Trophoblast cell (in vitro differentiated cells and primary cell): Measurements from ENCODE around the gene SYT1.

Experiments
- DNase-seq, 2 donors: peaks; one replicate each; pipeline ENCODE4 v3.0.0-alpha.2; 2016
- H2AFZ ChIP-seq: 2 replicates; pipeline ENCODE4 v1.6.1; 2013; ENCODE audit warnings: low read length, moderate library complexity, mild to moderate bottlenecking; ENCODE audit not compliant: insufficient read depth, poor library complexity
- H2AK5ac ChIP-seq: 2 replicates; pipeline ENCODE4 v1.6.1; 2013; ENCODE audit warnings: mild to moderate bottlenecking, low read length
- H2BK120ac ChIP-seq: 2 replicates; pipeline ENCODE4 v1.6.1; 2013; ENCODE audit warnings: low read length, mild to moderate bottlenecking, moderate library complexity; ENCODE audit not compliant: insufficient read depth, poor library complexity
- H2BK12ac ChIP-seq: 2 replicates; pipeline ENCODE4 v1.6.1; 2013; ENCODE audit warnings: mild to moderate bottlenecking, low read length, moderate library complexity
- H2BK5ac ChIP-seq: 2 replicates; pipeline ENCODE4 v1.6.1; 2013; ENCODE audit warnings: low read length, low read depth, moderate library complexity, mild to moderate bottlenecking; ENCODE audit not compliant: poor library complexity
- H3K14ac ChIP-seq: 2 replicates; pipeline ENCODE4 v1.6.1; 2013; ENCODE audit warnings: mild to moderate bottlenecking, low read length
- H3K18ac ChIP-seq: 2 replicates; pipeline ENCODE4 v1.6.1; 2013; ENCODE audit warnings: mild to moderate bottlenecking, low read length
- H3K23ac ChIP-seq: 2 replicates; pipeline ENCODE4 v1.6.1; 2013; ENCODE audit warnings: low read length
- H3K27ac ChIP-seq: 2 replicates; pipeline ENCODE4 v1.5.1; 2013; ENCODE audit warnings: low read depth, mild to moderate bottlenecking, inconsistent platforms, low read length, moderate library complexity
- H3K27me3 ChIP-seq: 2 replicates; pipeline ENCODE4 v1.6.1; 2013; ENCODE audit warnings: inconsistent platforms, mild to moderate bottlenecking, low read length, moderate library complexity; ENCODE audit not compliant: insufficient read depth
- H3K36me3 ChIP-seq, 2 experiments: 1 replicate in 1 of 2; 2 replicates in 1 of 2; pipeline ENCODE4 v1.6.1; 2013; ENCODE audit warnings: low read length in 2 of 2, mild to moderate bottlenecking in 2 of 2, moderate library complexity in 1 of 2; ENCODE audit not compliant: insufficient read depth in 2 of 2, control insufficient read depth in 1 of 2
- H3K4ac ChIP-seq: 2 replicates; pipeline ENCODE4 v1.6.1; 2013; ENCODE audit warnings: low read depth, mild to moderate bottlenecking, low read length, moderate library complexity
- H3K4me1 ChIP-seq, 2 experiments: 1 replicate in 1 of 2; 2 replicates in 1 of 2; pipeline ENCODE4 v1.6.1; 2013; ENCODE audit warnings: low read length in 2 of 2, mild to moderate bottlenecking in 2 of 2, moderate library complexity in 1 of 2; ENCODE audit not compliant: insufficient read depth in 2 of 2, control insufficient read depth in 1 of 2
- H3K4me2 ChIP-seq: 2 replicates; pipeline ENCODE4 v1.6.1; 2013; ENCODE audit warnings: inconsistent platforms, mild to moderate bottlenecking, low read length, moderate library complexity
- H3K4me3 ChIP-seq: 2 replicates; pipeline ENCODE4 v1.5.1; 2013; ENCODE audit warnings: mild to moderate bottlenecking, low read depth, low read length, inconsistent platforms
- H3K79me1 ChIP-seq: one replicate; pipeline ENCODE4 v1.6.1; 2013; ENCODE audit warnings: low read length
- H3K79me2 ChIP-seq: 2 replicates; pipeline ENCODE4 v1.6.1; 2013; ENCODE audit warnings: low read length, mild to moderate bottlenecking; ENCODE audit not compliant: control insufficient read depth, insufficient read depth, poor library complexity
- H3K9ac ChIP-seq: 2 replicates; pipeline ENCODE4 v1.6.1; 2013; ENCODE audit warnings: mild to moderate bottlenecking, low read length
- H3K9me3 ChIP-seq: 2 replicates; pipeline ENCODE4 v1.6.1; 2013; ENCODE audit warnings: low read depth, mild to moderate bottlenecking, control low read depth, inconsistent platforms, low read length; ENCODE audit not compliant: insufficient read depth
- H4K12ac ChIP-seq: 2 replicates; pipeline ENCODE4 v1.6.1; 2013; ENCODE audit warnings: low read depth, mild to moderate bottlenecking, low read length, moderate library complexity
- H4K8ac ChIP-seq: 2 replicates; pipeline ENCODE4 v1.6.1; 2013; ENCODE audit warnings: low read depth, mild to moderate bottlenecking, low read length, moderate library complexity
- H4K91ac ChIP-seq: one replicate; pipeline ENCODE4 v1.6.1; 2013; ENCODE audit warnings: low read depth, mild to moderate bottlenecking, low read length, moderate library complexity
- WGBS: extraction: QIAGEN DNeasy Blood & Tissue Kit; methylation state at CpG from one replicate; pipeline ENCODE4 v1.1.7; 2013; ENCODE audit warnings: missing lambda C conversion rate; ENCODE audit not compliant: insufficient read length, insufficient coverage; ENCODE audit errors: extremely low coverage; 5-methylcytosine and 5-hydroxymethylcytosine counted together

SYT1 gene

DNA sequence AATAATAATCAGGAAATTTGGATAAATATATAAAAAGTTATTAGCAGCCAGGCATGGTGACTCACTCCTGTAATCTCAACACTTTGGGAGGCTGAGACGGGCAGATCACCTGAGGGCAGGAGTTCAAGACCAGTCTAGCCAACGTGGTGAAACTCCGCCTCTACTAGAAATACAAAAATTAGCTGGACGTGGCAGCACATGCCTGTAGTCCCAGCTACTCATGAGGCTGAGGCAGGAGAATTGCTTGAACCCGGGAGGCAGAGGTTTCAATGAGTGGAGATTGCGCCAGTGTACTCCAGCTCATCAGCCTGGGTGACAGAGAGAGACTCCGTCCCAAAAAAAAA is 64.5 kb downstream of the SYT1 start:
- Histone ChIP-seq H3K9me3 (no peaks in the 10 kb centered on the region), H2BK5ac (no peak overlapping the region), H3K79me2 (no peaks in the 10 kb centered on the region), H3K9ac (no peak overlapping the region), H3K4me1 (no peaks in the 10 kb centered on the region), H3K4me3 (no peak overlapping the region), H2AFZ (no peak overlapping the region), H3K23ac (no peak overlapping the region), H3K36me3 (no peaks in the 10 kb centered on the region), H4K91ac (no peak overlapping the region), H3K14ac (no peak overlapping the region), H2AK5ac (no peak overlapping the region), H2BK12ac (no peak overlapping the region), H3K18ac (no peak overlapping the region), H4K12ac (no peak overlapping the region), H3K27me3 (no peaks in the 10 kb centered on the region), H3K4ac (no peak overlapping the region), H2BK120ac (no peak overlapping the region), H3K4me2 (no peak overlapping the region), H3K79me1 (no peaks in the 10 kb centered on the region), H4K8ac (no peak overlapping the region), H3K27ac (no peak overlapping the region)
- peak; percentile 56 for DNase-seq
- no CpG with 5 or more reads among the region's 7 CpGs for WGBS

DNA sequence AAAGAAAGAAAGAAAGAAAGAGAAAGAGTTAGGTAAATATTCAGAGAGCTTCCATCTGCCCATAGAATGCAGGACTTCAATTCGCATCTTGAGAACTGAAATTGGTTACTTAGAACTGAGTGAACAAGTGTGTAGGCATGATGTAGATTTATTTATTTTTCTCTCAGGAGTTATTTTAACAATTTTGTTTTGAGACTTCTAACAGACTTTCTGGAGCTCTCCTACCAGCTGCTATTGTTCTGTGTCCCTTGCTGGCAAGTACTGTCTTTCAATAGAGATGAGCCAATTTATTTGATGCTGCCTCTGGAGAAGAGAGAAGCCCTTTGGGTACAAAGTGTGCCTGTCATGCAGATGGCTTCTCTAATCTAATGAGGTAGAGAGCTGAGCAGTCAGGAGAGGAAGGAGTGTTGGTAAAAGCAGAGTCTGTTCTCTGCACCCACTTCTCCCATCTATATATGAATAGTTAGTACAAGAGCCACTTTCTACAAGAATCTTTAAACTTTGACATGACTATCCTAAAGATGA is 67.0 kb downstream of the SYT1 start:
- H3K14ac ChIP-seq: no peak overlapping the region
- H3K27ac ChIP-seq: no peak overlapping the region
- no peaks in the 10 kb centered on the region for H3K79me2 ChIP-seq
- H4K91ac ChIP-seq: no peak overlapping the region
- no peaks in the 10 kb centered on the region for H3K27me3 ChIP-seq
- no peak overlapping the region for H4K8ac ChIP-seq
- H2AFZ ChIP-seq: no peak overlapping the region
- H3K9me3 ChIP-seq: no peaks in the 10 kb centered on the region
- no peak overlapping the region for H3K9ac ChIP-seq
- no peak overlapping the region for H3K4ac ChIP-seq
- H2BK5ac ChIP-seq: no peak overlapping the region
- H3K79me1 ChIP-seq: no peaks in the 10 kb centered on the region
- H3K18ac ChIP-seq: no peak overlapping the region
- no peak overlapping the region for H2BK120ac ChIP-seq
- no peak overlapping the region for H3K4me2 ChIP-seq
- WGBS: no CpG with 5 or more reads among the region's 1 CpG
- no peak overlapping the region for H3K23ac ChIP-seq
- DNase-seq: no peak
- no peak overlapping the region for H4K12ac ChIP-seq
- no peaks in the 10 kb centered on the region for H3K36me3 ChIP-seq
- H2BK12ac ChIP-seq: no peak overlapping the region
- no peak overlapping the region for H3K4me3 ChIP-seq
- no peak overlapping the region for H2AK5ac ChIP-seq
- no peaks in the 10 kb centered on the region for H3K4me1 ChIP-seq

DNA sequence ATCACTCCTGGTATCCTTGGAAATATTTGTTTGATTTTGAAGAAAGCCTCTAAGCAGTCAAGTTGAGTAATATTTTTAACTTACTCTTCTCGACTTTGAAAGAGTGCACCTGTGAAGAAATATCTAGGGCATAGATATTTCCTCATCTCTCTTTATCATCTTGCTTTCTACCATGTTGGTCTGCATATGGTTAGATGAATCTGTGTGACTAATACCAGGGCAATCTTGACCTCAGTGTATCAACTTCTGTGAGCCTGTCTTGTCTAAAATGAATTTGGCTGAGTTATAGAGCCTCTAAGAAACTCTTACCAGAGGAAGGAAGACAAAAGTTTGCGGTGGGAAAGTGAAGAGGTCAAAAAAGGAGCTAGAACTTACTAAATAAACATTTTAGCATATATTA is 68.4 kb downstream of the SYT1 start:
- no CpG with 5 or more reads among the region's 2 CpGs for WGBS
- H3K27ac ChIP-seq: no peak overlapping the region
- no peaks in the 10 kb centered on the region for H3K9me3 ChIP-seq
- H2AFZ ChIP-seq: no peak overlapping the region
- no peak overlapping the region for H2BK12ac ChIP-seq
- no peaks in the 10 kb centered on the region for H3K27me3 ChIP-seq
- H3K4me2 ChIP-seq: no peak overlapping the region
- H2BK5ac ChIP-seq: no peak overlapping the region
- no peak overlapping the region for H4K91ac ChIP-seq
- no peak overlapping the region for H3K9ac ChIP-seq
- no peak overlapping the region for H3K4ac ChIP-seq
- H3K79me2 ChIP-seq: no peaks in the 10 kb centered on the region
- peak in 1 of 2 donors; percentile 69 for DNase-seq
- H3K79me1 ChIP-seq: no peaks in the 10 kb centered on the region
- H3K4me1 ChIP-seq: no peaks in the 10 kb centered on the region
- H3K4me3 ChIP-seq: no peak overlapping the region
- no peaks in the 10 kb centered on the region for H3K36me3 ChIP-seq
- H2AK5ac ChIP-seq: no peak overlapping the region
- H3K14ac ChIP-seq: no peak overlapping the region
- H3K18ac ChIP-seq: no peak overlapping the region
- H4K12ac ChIP-seq: no peak overlapping the region
- no peak overlapping the region for H4K8ac ChIP-seq
- H2BK120ac ChIP-seq: no peak overlapping the region
- no peak overlapping the region for H3K23ac ChIP-seq

DNA sequence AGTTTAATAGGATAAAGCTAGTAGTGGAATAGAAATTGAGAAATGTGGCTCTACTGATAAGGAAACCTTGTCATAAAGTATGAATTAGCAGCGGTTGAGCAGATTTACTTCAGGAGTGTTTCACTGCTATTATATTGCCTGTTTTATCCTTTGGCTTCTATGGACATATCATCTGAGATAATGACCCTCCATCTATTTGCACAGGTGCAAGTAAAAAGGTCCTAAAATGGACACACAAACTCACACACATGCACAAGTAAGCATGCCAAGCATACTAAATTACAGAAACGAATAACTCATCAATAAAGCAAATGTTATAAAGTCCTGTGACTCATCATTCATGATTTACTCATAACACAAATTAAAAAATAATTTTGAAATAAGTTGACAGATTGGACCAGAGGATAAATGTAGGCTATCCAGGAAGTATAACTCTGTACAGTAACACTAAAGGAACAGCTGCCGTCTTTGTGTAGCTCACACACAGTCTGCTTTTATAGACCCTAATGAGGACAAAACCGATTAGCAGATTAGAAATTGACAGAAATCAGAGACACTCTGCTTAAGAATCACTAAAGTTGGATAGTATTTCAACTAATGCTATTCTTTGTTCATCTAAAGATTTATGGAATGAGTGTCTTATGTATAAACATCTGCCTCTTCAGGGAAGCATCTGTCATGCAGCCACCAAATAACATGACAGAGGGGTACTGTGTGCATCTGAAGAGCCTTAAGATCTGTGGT is 73.9 kb downstream of the SYT1 start:
- no peak overlapping the region for H4K91ac ChIP-seq
- no peak overlapping the region for H2BK5ac ChIP-seq
- H3K18ac ChIP-seq: no peak overlapping the region
- no peaks in the 10 kb centered on the region for H3K9me3 ChIP-seq
- no peak overlapping the region for H2AK5ac ChIP-seq
- no peaks in the 10 kb centered on the region for H3K36me3 ChIP-seq
- no peak overlapping the region for H3K4ac ChIP-seq
- no peak overlapping the region for H3K14ac ChIP-seq
- no peak overlapping the region for H2BK120ac ChIP-seq
- no peak overlapping the region for H3K9ac ChIP-seq
- no peaks in the 10 kb centered on the region for H3K27me3 ChIP-seq
- no peak overlapping the region for H3K4me2 ChIP-seq
- H3K79me2 ChIP-seq: no peaks in the 10 kb centered on the region
- no peak overlapping the region for H2AFZ ChIP-seq
- no peak overlapping the region for H2BK12ac ChIP-seq
- no peak overlapping the region for H4K12ac ChIP-seq
- no peak for DNase-seq
- no peak overlapping the region for H3K27ac ChIP-seq
- H3K23ac ChIP-seq: no peak overlapping the region
- no peak overlapping the region for H4K8ac ChIP-seq
- no peaks in the 10 kb centered on the region for H3K4me1 ChIP-seq
- WGBS: no CpG with 5 or more reads among the region's 4 CpGs
- no peak overlapping the region for H3K4me3 ChIP-seq
- H3K79me1 ChIP-seq: no peaks in the 10 kb centered on the region
